ENCODE measurements around the gene CD300LG. TPM values are rescaled to one million over a fixed set of nuclear protein-coding genes. Genes with fewer than 3 reads are reported as not detected.

The CD300LG gene
- polyA plus RNA-seq, 3 donors: not detected

GRCh38 chr17:43857957-43858600 lies 11.1 kb downstream of the CD300LG start:
- Histone ChIP-seq H3K4me2 (replicated peaks; ENCODE audit: extremely low read depth, low read length, poor library complexity, severe bottlenecking) (no peak overlapping the region), H3K36me3 (replicated peaks in 1 of 2; ENCODE audit: control insufficient read depth in 1 of 2, insufficient read depth in 2 of 2, low read length in 2 of 2) (no peaks in the 10 kb centered on the region), H3K4me3 (replicated peaks in 1 of 3; ENCODE audit: low read depth in 2 of 3, low read length in 3 of 3) (no peak overlapping the region), H3K9ac (ENCODE audit: insufficient read depth, low read length, poor library complexity, severe bottlenecking) (no peak overlapping the region), H2AFZ (ENCODE audit: insufficient read depth, low read depth, low read length, poor library complexity, severe bottlenecking) (no peak overlapping the region), H3K9me3 (replicated peaks in 1 of 2; ENCODE audit: control insufficient read depth in 1 of 2, insufficient read depth in 1 of 2, low read length in 2 of 2) (peaks cover 0 to 7% of the 10 kb centered on the region in 2 donors), H3K79me2 (ENCODE audit: insufficient read depth, low read length) (no peaks in the 10 kb centered on the region), H4K20me1 (ENCODE audit: insufficient read depth, low read length) (no peaks in the 10 kb centered on the region), H3K4me1 (ENCODE audit: control insufficient read depth in 1 of 2, insufficient read depth in 2 of 2, low read length in 2 of 2) (no peaks in the 10 kb centered on the region), H3K27ac (ENCODE audit: low read depth in 1 of 2, low read length in 2 of 2) (no peak overlapping the region), H3K27me3 (ENCODE audit: control insufficient read depth in 2 of 2, insufficient read depth in 2 of 2, low read length in 2 of 2) (no peaks in the 10 kb centered on the region)
- peaks cover 1 to 17% (median 3%) of the 10 kb centered on the region in 3 donors for H3K27me3 Mint-ChIP-seq (ENCODE audit: low read depth in 3 of 3)
- peaks cover 3% of the 10 kb centered on the region for H3K4me1 Mint-ChIP-seq
- no peaks in the 10 kb centered on the region for H3K36me3 Mint-ChIP-seq
- intact Hi-C loops (cut with micrococcal nuclease): no loop called here
- no peak for DNase-seq
- H3K9me3 Mint-ChIP-seq: peaks cover 0 to 9% (median 2%) of the 10 kb centered on the region in 7 donors
- WGBS (ENCODE audit: insufficient coverage): 68% methylated on average over 11 of the region's 12 CpGs
- no peak for TF ChIP-seq CTCF (IDR thresholded peaks at IDR 0.05)
- no peak overlapping the region for H3K4me3 Mint-ChIP-seq
- H3K27ac Mint-ChIP-seq: no peak overlapping the region

GRCh38 chr17:43860077-43860725 lies 13.2 kb downstream of the CD300LG start:
- no peak overlapping the region for H3K4me3 Mint-ChIP-seq
- peaks cover 0 to 7% of the 10 kb centered on the region in 2 donors for H3K9me3 ChIP-seq (replicated peaks in 1 of 2; ENCODE audit: control insufficient read depth in 1 of 2, insufficient read depth in 1 of 2, low read length in 2 of 2)
- no peaks in the 10 kb centered on the region for H3K79me2 ChIP-seq (ENCODE audit: insufficient read depth, low read length)
- peaks cover 0 to 9% (median 2%) of the 10 kb centered on the region in 7 donors for H3K9me3 Mint-ChIP-seq
- H3K36me3 ChIP-seq (replicated peaks in 1 of 2; ENCODE audit: control insufficient read depth in 1 of 2, insufficient read depth in 2 of 2, low read length in 2 of 2): no peaks in the 10 kb centered on the region
- no peak overlapping the region for H3K4me3 ChIP-seq (replicated peaks in 1 of 3; ENCODE audit: low read depth in 2 of 3, low read length in 3 of 3)
- H3K27ac Mint-ChIP-seq: no peak overlapping the region
- TF ChIP-seq CTCF (IDR thresholded peaks at IDR 0.05): no peak
- peaks cover 3% of the 10 kb centered on the region for H3K4me1 Mint-ChIP-seq
- DNase-seq: no peak
- no peaks in the 10 kb centered on the region for H3K36me3 Mint-ChIP-seq
- intact Hi-C loops (cut with micrococcal nuclease): no loop called here
- H3K4me1 ChIP-seq (ENCODE audit: control insufficient read depth in 1 of 2, insufficient read depth in 2 of 2, low read length in 2 of 2): no peaks in the 10 kb centered on the region
- H3K27ac ChIP-seq (ENCODE audit: low read depth in 1 of 2, low read length in 2 of 2): no peak overlapping the region
- no peak overlapping the region for H3K9ac ChIP-seq (ENCODE audit: insufficient read depth, low read length, poor library complexity, severe bottlenecking)
- H4K20me1 ChIP-seq (ENCODE audit: insufficient read depth, low read length): no peaks in the 10 kb centered on the region
- H2AFZ ChIP-seq (ENCODE audit: insufficient read depth, low read depth, low read length, poor library complexity, severe bottlenecking): no peak overlapping the region
- 99% methylated on average over 8 of the region's 12 CpGs for WGBS (ENCODE audit: insufficient coverage)
- H3K27me3 ChIP-seq (ENCODE audit: control insufficient read depth in 2 of 2, insufficient read depth in 2 of 2, low read length in 2 of 2): no peaks in the 10 kb centered on the region
- no peak overlapping the region for H3K4me2 ChIP-seq (replicated peaks; ENCODE audit: extremely low read depth, low read length, poor library complexity, severe bottlenecking)
- H3K27me3 Mint-ChIP-seq (ENCODE audit: low read depth in 3 of 3): peaks cover 0 to 11% (median 3%) of the 10 kb centered on the region in 3 donors
